ENCODE results near the gene F13B.
"Not testable (repeated sequence)": the region's sequence is repeated elsewhere in the genome, so short reads cannot be mapped to it uniquely, and the experiment has no call there.

F13B gene

GRCh38 chr1:197024460-197024859, 42.6 kb downstream of the F13B start:
- DNase-seq (ENCODE audit: low spot score in 2 of 2): no peak
- Histone ChIP-seq H3K36me3 (replicated peaks) (no peaks in the 10 kb centered on the region), H3K27me3 (ENCODE audit: low read depth) (no peaks in the 10 kb centered on the region), H3K4me1 (no peaks in the 10 kb centered on the region), H3K9me3 (no peaks in the 10 kb centered on the region), H3K4me3 (no peak overlapping the region)
- in situ Hi-C loops (cut with MboI; ENCODE audit: low sequenced_read_pairs): no loop called here

GRCh38 chr1:197021716-197022115, 45.3 kb downstream of the F13B start:
- H3K4me3 ChIP-seq: no peak overlapping the region
- in situ Hi-C loops (cut with MboI; ENCODE audit: low sequenced_read_pairs): no loop called here
- H3K4me1 ChIP-seq: no peaks in the 10 kb centered on the region
- no peaks in the 10 kb centered on the region for H3K27me3 ChIP-seq (ENCODE audit: low read depth)
- H3K36me3 ChIP-seq (replicated peaks): no peaks in the 10 kb centered on the region
- no peaks in the 10 kb centered on the region for H3K9me3 ChIP-seq
- no peak for DNase-seq (ENCODE audit: low spot score in 2 of 2)

GRCh38 chr1:197017558-197018146, 49.4 kb downstream of the F13B start:
- in situ Hi-C loops (cut with MboI; ENCODE audit: low sequenced_read_pairs): no loop called here
- H3K9me3 ChIP-seq: no peaks in the 10 kb centered on the region
- DNase-seq (ENCODE audit: low spot score in 2 of 2): no peak

GRCh38 chr1:197016751-197017150, 50.3 kb downstream of the F13B start:
- in situ Hi-C loops (cut with MboI; ENCODE audit: low sequenced_read_pairs): no loop called here
- Histone ChIP-seq H3K4me1 (no peaks in the 10 kb centered on the region), H3K4me3 (no peak overlapping the region), H3K36me3 (replicated peaks) (no peaks in the 10 kb centered on the region), H3K9me3 (no peaks in the 10 kb centered on the region), H3K27me3 (ENCODE audit: low read depth) (no peaks in the 10 kb centered on the region)
- no peak for DNase-seq (ENCODE audit: low spot score in 2 of 2)

More at GRCh38 chr1:197017558-197018146, 49.4 kb downstream of the F13B start:
- Histone ChIP-seq H3K36me3 (replicated peaks) (no peaks in the 10 kb centered on the region), H3K27me3 (ENCODE audit: low read depth) (no peaks in the 10 kb centered on the region), H3K4me3 (no peak overlapping the region), H3K4me1 (no peaks in the 10 kb centered on the region)

- Histone ChIP-seq H3K4me1 (no peaks in the 10 kb centered on the region), H3K36me3 (replicated peaks) (no peaks in the 10 kb centered on the region), H3K9me3 (no peaks in the 10 kb centered on the region), H3K27me3 (ENCODE audit: low read depth) (no peaks in the 10 kb centered on the region), H3K4me3 (no peak overlapping the region)
- in situ Hi-C loops (cut with MboI; ENCODE audit: low sequenced_read_pairs): no loop called here
- no peak for DNase-seq (ENCODE audit: low spot score in 2 of 2)
Measured at GRCh38 chr1:197013234-197013633, 53.8 kb downstream of the F13B start.

- in situ Hi-C loops (cut with MboI; ENCODE audit: low sequenced_read_pairs): no loop called here
- no peak for DNase-seq (ENCODE audit: low spot score in 2 of 2)
- Histone ChIP-seq H3K36me3 (replicated peaks) (no peaks in the 10 kb centered on the region), H3K4me3 (no peak overlapping the region), H3K9me3 (no peaks in the 10 kb centered on the region), H3K27me3 (ENCODE audit: low read depth) (no peaks in the 10 kb centered on the region), H3K4me1 (no peaks in the 10 kb centered on the region)
Measured at GRCh38 chr1:197011614-197012013, 55.4 kb downstream of the F13B start.

- H3K36me3 ChIP-seq (replicated peaks): no peaks in the 10 kb centered on the region
- no peak for DNase-seq (ENCODE audit: low spot score in 2 of 2)
- in situ Hi-C loops (cut with MboI; ENCODE audit: low sequenced_read_pairs): no loop called here
- H3K27me3 ChIP-seq (ENCODE audit: low read depth): no peaks in the 10 kb centered on the region
- H3K9me3 ChIP-seq: no peaks in the 10 kb centered on the region
- no peak overlapping the region for H3K4me3 ChIP-seq
- no peaks in the 10 kb centered on the region for H3K4me1 ChIP-seq
Measured at GRCh38 chr1:197008861-197009260, 58.2 kb downstream of the F13B start.

GRCh38 chr1:197003132-197003531, 63.9 kb downstream of the F13B start:
- Histone ChIP-seq H3K36me3 (replicated peaks) (no peaks in the 10 kb centered on the region), H3K9me3 (no peaks in the 10 kb centered on the region), H3K4me3 (no peak overlapping the region), H3K4me1 (no peaks in the 10 kb centered on the region), H3K27me3 (ENCODE audit: low read depth) (no peaks in the 10 kb centered on the region)
- in situ Hi-C loops (cut with MboI; ENCODE audit: low sequenced_read_pairs): no loop called here
- no peak for DNase-seq (ENCODE audit: low spot score in 2 of 2)

GRCh38 chr1:197001828-197002227, 65.2 kb downstream of the F13B start:
- H3K27me3 ChIP-seq (ENCODE audit: low read depth): no peaks in the 10 kb centered on the region
- in situ Hi-C loops (cut with MboI; ENCODE audit: low sequenced_read_pairs): no loop called here
- no peaks in the 10 kb centered on the region for H3K4me1 ChIP-seq

GRCh38 chr1:196997423-196997822, 69.6 kb downstream of the F13B start:
- no peak for DNase-seq (ENCODE audit: low spot score in 2 of 2)
- H3K4me1 ChIP-seq: no peaks in the 10 kb centered on the region
- no peak overlapping the region for H3K4me3 ChIP-seq
- H3K9me3 ChIP-seq: no peaks in the 10 kb centered on the region
- no peaks in the 10 kb centered on the region for H3K36me3 ChIP-seq (replicated peaks)
- in situ Hi-C loops (cut with MboI; ENCODE audit: low sequenced_read_pairs): no loop called here
- H3K27me3 ChIP-seq (ENCODE audit: low read depth): 0 out of 2 replicates have a peak, but pooled peaks cover 2% of the 10 kb centered on the region

More at GRCh38 chr1:197001828-197002227, 65.2 kb downstream of the F13B start:
- no peak for DNase-seq (ENCODE audit: low spot score in 2 of 2)
- no peak overlapping the region for H3K4me3 ChIP-seq
- H3K9me3 ChIP-seq: no peaks in the 10 kb centered on the region
- H3K36me3 ChIP-seq (replicated peaks): no peaks in the 10 kb centered on the region

GRCh38 chr1:196993916-196994315, 73.1 kb downstream of the F13B start:
- H3K4me3 ChIP-seq: no peak overlapping the region
- no peak for DNase-seq (ENCODE audit: low spot score in 2 of 2)
- in situ Hi-C loops (cut with MboI; ENCODE audit: low sequenced_read_pairs): no loop called here
- no peaks in the 10 kb centered on the region for H3K9me3 ChIP-seq
- no peaks in the 10 kb centered on the region for H3K36me3 ChIP-seq (replicated peaks)
- H3K27me3 ChIP-seq (ENCODE audit: low read depth): 0 out of 2 replicates have a peak, but pooled peaks cover 2% of the 10 kb centered on the region
- H3K4me1 ChIP-seq: no peaks in the 10 kb centered on the region

GRCh38 chr1:196991919-196992651, 75.0 kb downstream of the F13B start:
- in situ Hi-C loops (cut with MboI; ENCODE audit: low sequenced_read_pairs); H3K27me3 ChIP-seq (ENCODE audit: low read depth); H3K4me1 ChIP-seq; H3K4me3 ChIP-seq; H3K36me3 ChIP-seq (replicated peaks); H3K9me3 ChIP-seq: not testable (repeated sequence)
- peak; percentile 4 to 60 for DNase-seq (ENCODE audit: low spot score in 2 of 2)

Data from HAP-1 (cell line).